GM21515 (cell line): Measurements from ENCODE around the gene CAVIN3.

Experiments used
- ATAC-seq: cut with Tn5 transposase; IDR thresholded peaks from one replicate; pipeline ENCODE4 v1.9.1; 2021; ENCODE audit not compliant: unreplicated experiment

The CAVIN3 gene

GRCh38 chr11:6320411-6321155 is at the start of gene CAVIN3:
Gene CAVIN3 (minus strand): TSS chr11:6320501. CDS start chr11:6320476, 25 bp downstream.
- ATAC-seq, result peak; percentile 63

- ATAC-seq, result no peak
These were observed 45.4 kb upstream of the CAVIN3 start for GRCh38 chr11:6365659-6366058.

GRCh38 chr11:6362873-6363678 is 42.8 kb upstream of the CAVIN3 start:
- peak; percentile 91 for ATAC-seq

GRCh38 chr11:6362185-6362872 is 42.0 kb upstream of the CAVIN3 start:
- no peak for ATAC-seq

GRCh38 chr11:6360183-6360582 is 39.9 kb upstream of the CAVIN3 start:
- no peak for ATAC-seq

GRCh38 chr11:6357222-6357621 is 36.9 kb upstream of the CAVIN3 start:
- ATAC-seq, result no peak

- no peak for ATAC-seq
These were observed 36.3 kb upstream of the CAVIN3 start for GRCh38 chr11:6356503-6357055.

- no peak for ATAC-seq
These were observed 34.6 kb upstream of the CAVIN3 start for GRCh38 chr11:6354651-6355485.

- ATAC-seq, result peak; percentile 92
These were observed 33.2 kb upstream of the CAVIN3 start for GRCh38 chr11:6353367-6353987.

- no peak for ATAC-seq
These were observed 31.6 kb upstream of the CAVIN3 start for GRCh38 chr11:6351782-6352382.

- no peak for ATAC-seq
These were observed 30.2 kb upstream of the CAVIN3 start for GRCh38 chr11:6350486-6350885.

- ATAC-seq, result no peak
These were observed 29.7 kb upstream of the CAVIN3 start for GRCh38 chr11:6350043-6350442.

GRCh38 chr11:6345366-6345765 is 25.1 kb upstream of the CAVIN3 start:
- no peak for ATAC-seq

- no peak for ATAC-seq
These were observed 16.0 kb upstream of the CAVIN3 start for GRCh38 chr11:6336293-6336692.

GRCh38 chr11:6334806-6335205 is 14.5 kb upstream of the CAVIN3 start:
- no peak for ATAC-seq

GRCh38 chr11:6333095-6333494 is 12.8 kb upstream of the CAVIN3 start:
- no peak for ATAC-seq

- no peak for ATAC-seq
These were observed 11.8 kb upstream of the CAVIN3 start for GRCh38 chr11:6332066-6332465.

GRCh38 chr11:6328321-6328720 is 8.0 kb upstream of the CAVIN3 start:
- ATAC-seq, result no peak

- ATAC-seq, result no peak
These were observed 7.5 kb upstream of the CAVIN3 start for GRCh38 chr11:6327806-6328205.

GRCh38 chr11:6326985-6327384 is 6.7 kb upstream of the CAVIN3 start:
- no peak for ATAC-seq
